ENCODE results near the gene PARP12. TPM values are rescaled to one million over a fixed set of nuclear protein-coding genes. Genes with fewer than 3 reads are reported as not detected.

The PARP12 gene
- total RNA-seq, 2 experiments from 2014 or later = 104 to 215 TPM

- DNase-seq = no peak
- no peak overlapping the region for H3K4me3 Mint-ChIP-seq
Measured at GRCh38 chr7:139998572-139998971, 64.2 kb downstream of the PARP12 start.

DNA sequence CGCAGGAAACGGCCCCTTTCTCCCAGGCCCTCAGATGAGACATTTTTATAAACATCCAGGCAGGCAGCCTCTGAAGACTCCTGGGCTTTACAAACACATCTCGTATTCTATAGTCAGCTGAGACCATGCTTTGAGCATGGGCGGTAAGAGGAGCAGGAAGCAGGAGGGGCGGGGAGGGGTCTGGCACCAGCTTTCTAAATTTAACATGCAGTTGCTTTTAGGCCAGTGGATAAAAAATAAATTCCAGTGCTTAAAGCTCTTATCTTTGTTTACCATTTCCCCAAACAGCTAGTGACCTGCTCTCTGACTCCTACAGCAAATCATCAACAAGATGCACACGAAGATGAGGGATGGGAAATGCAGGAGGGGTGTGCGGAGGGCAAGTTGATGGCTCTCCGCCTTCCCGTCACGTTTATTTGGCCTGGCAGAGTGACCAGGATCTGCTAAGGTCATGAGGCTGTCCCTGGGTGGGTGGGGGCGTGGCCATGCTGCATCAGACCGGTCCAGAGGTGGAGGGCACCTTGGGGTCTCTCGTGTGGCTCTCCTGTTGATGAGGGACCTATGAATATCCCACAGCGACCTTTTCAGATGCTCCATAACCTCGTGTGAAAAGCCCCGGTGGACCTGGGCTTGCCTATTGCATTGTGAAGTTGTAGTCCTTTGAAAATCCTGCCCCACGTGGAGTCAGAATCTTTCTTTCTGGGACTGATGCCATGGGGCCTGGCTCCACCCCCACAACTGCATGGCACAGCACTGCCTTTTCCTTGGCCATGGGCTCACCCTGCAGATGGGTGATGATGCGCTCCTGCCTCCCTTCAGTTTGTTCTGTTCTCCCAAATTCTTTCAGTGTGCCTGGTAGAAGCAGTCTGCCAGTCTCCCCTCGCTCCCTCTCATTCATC is 67.5 kb downstream of the PARP12 start:
- no peaks in the 10 kb centered on the region for H3K9me3 Mint-ChIP-seq (ENCODE audit: low read depth)
- CTCF ChIA-PET = interaction anchor here (0.7 to 1.4 kb wide), 3 partner anchors 11 to 392 kb away, joined by 3 to 7 read pairs (median 3); no protein-coding TSS in a partner anchor
- H3K36me3 Mint-ChIP-seq = no peaks in the 10 kb centered on the region
- no peaks in the 10 kb centered on the region for H3K4me1 Mint-ChIP-seq
- H3K27ac Mint-ChIP-seq = no peak overlapping the region
- ATAC-seq (no peak), DNase-seq (no peak)
- H3K27me3 Mint-ChIP-seq = no peaks in the 10 kb centered on the region
- no peak overlapping the region for H3K4me3 Mint-ChIP-seq

More at GRCh38 chr7:139998572-139998971, 64.2 kb downstream of the PARP12 start:
- H3K27me3 Mint-ChIP-seq = no peaks in the 10 kb centered on the region
- no peaks in the 10 kb centered on the region for H3K4me1 Mint-ChIP-seq
- CTCF ChIA-PET = interaction anchor here (1.2 to 7.0 kb wide), 3 partner anchors 11 to 397 kb away, joined by 3 to 63 read pairs (median 4); no protein-coding TSS in a partner anchor
- no peaks in the 10 kb centered on the region for H3K36me3 Mint-ChIP-seq
- no peak overlapping the region for H3K27ac Mint-ChIP-seq
- no peak for ATAC-seq
- no peaks in the 10 kb centered on the region for H3K9me3 Mint-ChIP-seq (ENCODE audit: low read depth)

GRCh38 chr7:139994356-139994755 is 68.4 kb downstream of the PARP12 start:
- CTCF ChIA-PET = interaction anchor here (1.0 to 1.4 kb wide), 2 partner anchors 12 to 349 kb away, joined by 3 to 7 read pairs; no protein-coding TSS in a partner anchor
- no peak overlapping the region for H3K27ac Mint-ChIP-seq

DNA sequence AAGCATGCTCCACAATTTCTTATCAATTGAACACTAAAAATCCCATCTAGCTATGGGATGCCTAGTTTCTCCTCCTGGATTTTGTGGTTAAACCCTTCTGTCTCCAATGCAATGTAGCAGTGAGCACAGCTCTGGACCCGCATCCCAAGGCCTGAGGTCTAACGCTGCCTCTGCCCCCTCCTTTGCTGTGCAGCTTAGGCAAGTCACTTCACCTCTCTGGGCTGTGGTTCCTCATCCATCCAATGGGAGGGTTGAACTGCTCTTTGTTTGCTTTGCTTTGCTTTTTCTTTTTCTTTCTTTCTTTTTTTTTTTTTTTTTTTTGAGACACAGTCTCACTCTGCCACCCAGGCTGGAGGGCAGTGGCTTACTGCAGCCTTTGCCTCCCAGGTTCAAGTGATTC is 69.2 kb downstream of the PARP12 start:
- Mint-ChIP-seq H3K36me3 (no peaks in the 10 kb centered on the region), H3K27me3 (no peaks in the 10 kb centered on the region), H3K4me1 (no peaks in the 10 kb centered on the region), H3K4me3 (no peak overlapping the region), H3K9me3 (ENCODE audit: low read depth) (no peaks in the 10 kb centered on the region), H3K27ac (no peak overlapping the region)
- CTCF ChIA-PET = interaction anchor here (0.8 kb wide), 1 partner anchor 391 kb away, joined by 3 read pairs; no protein-coding TSS in a partner anchor
- DNase-seq (no peak), ATAC-seq (no peak)

More at GRCh38 chr7:139994356-139994755, 68.4 kb downstream of the PARP12 start:
- H3K4me1 Mint-ChIP-seq = no peaks in the 10 kb centered on the region
- H3K4me3 Mint-ChIP-seq = no peak overlapping the region
- no peaks in the 10 kb centered on the region for H3K27me3 Mint-ChIP-seq
- DNase-seq (no peak), ATAC-seq (no peak)
- H3K9me3 Mint-ChIP-seq (ENCODE audit: low read depth) = no peaks in the 10 kb centered on the region
- H3K36me3 Mint-ChIP-seq = no peaks in the 10 kb centered on the region

DNA sequence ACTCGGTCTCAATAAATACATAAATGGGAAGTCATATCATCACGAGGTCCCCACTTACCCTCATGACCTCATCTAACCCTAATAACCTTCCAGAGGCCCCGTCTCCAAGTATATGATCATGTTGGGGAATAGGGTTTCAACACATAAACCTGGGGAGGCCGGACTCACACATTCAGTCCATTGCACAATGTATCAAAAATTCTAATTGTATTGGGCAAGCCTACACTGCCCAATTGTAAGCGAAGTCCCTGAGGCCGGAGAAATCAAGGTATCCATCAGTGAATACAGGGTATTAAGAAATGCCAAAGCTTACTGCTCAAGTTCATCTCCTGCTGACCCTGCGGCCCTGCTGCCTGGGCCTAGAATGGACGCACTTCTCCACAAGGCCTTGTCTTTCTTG is 69.6 kb downstream of the PARP12 start:
- DNase-seq (no peak), ATAC-seq (no peak)
- CTCF ChIA-PET = interaction anchor here (0.8 to 1.2 kb wide), 3 partner anchors 20 to 391 kb away, joined by 3 read pairs; no protein-coding TSS in a partner anchor
- H3K4me3 Mint-ChIP-seq = no peak overlapping the region
- H3K27me3 Mint-ChIP-seq = no peaks in the 10 kb centered on the region
- H3K27ac Mint-ChIP-seq = no peak overlapping the region
- no peaks in the 10 kb centered on the region for H3K36me3 Mint-ChIP-seq
- no peaks in the 10 kb centered on the region for H3K9me3 Mint-ChIP-seq (ENCODE audit: low read depth)
- H3K4me1 Mint-ChIP-seq = no peaks in the 10 kb centered on the region

DNA sequence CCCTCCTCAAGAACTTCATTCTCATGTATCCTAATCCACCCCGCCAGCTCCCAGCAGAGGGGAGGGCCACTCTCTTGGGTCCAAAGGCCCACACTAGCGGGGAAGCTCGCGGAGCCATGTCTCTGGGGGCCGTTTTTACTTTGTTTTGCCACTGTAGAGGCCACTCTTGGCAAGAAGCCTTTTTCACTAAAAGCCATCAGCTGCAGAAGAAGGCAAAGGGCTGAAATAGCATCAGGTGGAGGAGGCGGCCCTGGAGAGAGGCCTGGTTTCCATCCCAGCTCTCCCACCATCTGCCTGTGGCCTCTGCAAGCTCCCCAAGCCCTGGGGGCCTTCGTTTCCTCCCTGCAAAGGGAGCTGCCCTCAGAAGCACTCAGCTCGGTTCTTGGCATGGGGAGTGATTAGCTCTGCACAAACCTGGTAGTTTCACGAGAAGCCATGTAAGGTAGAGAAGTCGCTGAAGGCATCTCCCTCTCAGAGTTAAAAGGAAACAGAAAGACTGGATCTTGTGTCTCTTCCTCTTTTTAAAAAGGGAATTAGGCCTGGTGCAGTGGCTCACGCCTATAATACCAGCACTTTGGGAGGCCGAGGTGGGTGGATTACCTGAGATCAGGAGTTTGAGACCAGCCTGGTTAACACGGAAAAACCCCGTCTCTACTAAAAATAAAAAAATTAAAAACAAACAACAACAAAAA is 70.3 kb downstream of the PARP12 start:
- Mint-ChIP-seq H3K4me1 (no peaks in the 10 kb centered on the region), H3K36me3 (no peaks in the 10 kb centered on the region), H3K27me3 (no peaks in the 10 kb centered on the region), H3K9me3 (ENCODE audit: low read depth) (no peaks in the 10 kb centered on the region), H3K27ac (no peak overlapping the region), H3K4me3 (no peak overlapping the region)
- CTCF ChIA-PET = interaction anchor here (1.2 kb wide), 2 partner anchors 21 to 347 kb away, joined by 3 read pairs; no protein-coding TSS in a partner anchor
- ATAC-seq (no peak), DNase-seq (no peak)

- CTCF ChIA-PET = interaction anchor here (1.2 kb wide), 1 partner anchor 347 kb away, joined by 3 read pairs; no protein-coding TSS in a partner anchor
- Mint-ChIP-seq H3K4me1 (no peaks in the 10 kb centered on the region), H3K4me3 (no peak overlapping the region), H3K27ac (no peak overlapping the region), H3K36me3 (no peaks in the 10 kb centered on the region), H3K9me3 (ENCODE audit: low read depth) (no peaks in the 10 kb centered on the region), H3K27me3 (no peaks in the 10 kb centered on the region)
- ATAC-seq (no peak), DNase-seq (no peak)
Measured at GRCh38 chr7:139991911-139992310, 70.8 kb downstream of the PARP12 start.

GRCh38 chr7:139991269-139991666 is 71.5 kb downstream of the PARP12 start:
- H3K27ac Mint-ChIP-seq = no peak overlapping the region
- CTCF ChIA-PET = no interaction called here
- ATAC-seq = no peak
- no peaks in the 10 kb centered on the region for H3K4me1 Mint-ChIP-seq
- no peaks in the 10 kb centered on the region for H3K27me3 Mint-ChIP-seq
- H3K4me3 Mint-ChIP-seq = no peak overlapping the region
- no peaks in the 10 kb centered on the region for H3K9me3 Mint-ChIP-seq (ENCODE audit: low read depth)
- H3K36me3 Mint-ChIP-seq = no peaks in the 10 kb centered on the region
- DNase-seq = no peak

DNA sequence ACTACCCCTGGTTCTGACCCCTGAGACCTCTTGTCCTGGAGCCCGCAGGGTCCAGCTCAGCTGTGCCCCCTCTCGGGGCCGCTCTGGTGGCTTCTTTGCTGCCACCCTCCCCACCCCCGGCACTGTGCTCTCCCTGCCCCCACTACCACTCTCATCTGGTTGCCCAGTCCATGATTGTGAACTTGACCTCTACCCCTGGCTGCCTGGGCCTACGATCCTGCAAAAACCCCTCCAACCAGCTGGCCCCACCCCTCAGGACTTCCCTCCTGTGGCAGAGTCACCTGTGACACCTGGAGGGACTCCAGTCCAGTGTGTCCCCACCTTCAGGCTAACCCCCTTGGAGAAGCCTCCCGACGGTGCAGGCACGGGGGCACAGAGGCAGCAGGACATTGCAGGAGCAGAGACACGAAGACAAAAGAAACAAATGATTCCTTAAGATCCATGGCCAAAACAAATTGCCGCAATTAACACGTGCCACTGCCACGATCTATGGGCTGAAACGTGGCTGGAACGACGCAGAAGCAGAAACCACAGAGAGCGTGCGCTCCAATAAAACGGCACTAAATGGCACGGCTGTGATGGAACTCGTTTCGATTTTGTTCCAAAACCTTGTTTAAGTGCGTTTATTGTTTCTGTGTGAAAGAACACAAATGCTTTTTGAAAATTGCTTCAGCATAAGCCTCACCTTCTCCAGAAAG is 72.0 kb downstream of the PARP12 start:
- CTCF ChIA-PET = interaction anchor here (2.1 kb wide), 1 partner anchor 345 kb away, joined by 5 read pairs; no protein-coding TSS in a partner anchor
- Mint-ChIP-seq H3K9me3 (ENCODE audit: low read depth) (no peaks in the 10 kb centered on the region), H3K4me3 (no peak overlapping the region), H3K27ac (no peak overlapping the region), H3K27me3 (no peaks in the 10 kb centered on the region), H3K4me1 (no peaks in the 10 kb centered on the region), H3K36me3 (no peaks in the 10 kb centered on the region)
- ATAC-seq = no peak
- DNase-seq = no peak

- no peaks in the 10 kb centered on the region for H3K4me1 Mint-ChIP-seq
- ATAC-seq = no peak
- H3K27me3 Mint-ChIP-seq = no peaks in the 10 kb centered on the region
- no peaks in the 10 kb centered on the region for H3K36me3 Mint-ChIP-seq
- H3K4me3 Mint-ChIP-seq = no peak overlapping the region
- CTCF ChIA-PET = interaction anchor here (2.1 kb wide), 1 partner anchor 344 kb away, joined by 5 read pairs; no protein-coding TSS in a partner anchor
- H3K9me3 Mint-ChIP-seq (ENCODE audit: low read depth) = no peaks in the 10 kb centered on the region
- no peak for DNase-seq
- H3K27ac Mint-ChIP-seq = no peak overlapping the region
Measured at GRCh38 chr7:139990142-139990535, 72.6 kb downstream of the PARP12 start.

DNA sequence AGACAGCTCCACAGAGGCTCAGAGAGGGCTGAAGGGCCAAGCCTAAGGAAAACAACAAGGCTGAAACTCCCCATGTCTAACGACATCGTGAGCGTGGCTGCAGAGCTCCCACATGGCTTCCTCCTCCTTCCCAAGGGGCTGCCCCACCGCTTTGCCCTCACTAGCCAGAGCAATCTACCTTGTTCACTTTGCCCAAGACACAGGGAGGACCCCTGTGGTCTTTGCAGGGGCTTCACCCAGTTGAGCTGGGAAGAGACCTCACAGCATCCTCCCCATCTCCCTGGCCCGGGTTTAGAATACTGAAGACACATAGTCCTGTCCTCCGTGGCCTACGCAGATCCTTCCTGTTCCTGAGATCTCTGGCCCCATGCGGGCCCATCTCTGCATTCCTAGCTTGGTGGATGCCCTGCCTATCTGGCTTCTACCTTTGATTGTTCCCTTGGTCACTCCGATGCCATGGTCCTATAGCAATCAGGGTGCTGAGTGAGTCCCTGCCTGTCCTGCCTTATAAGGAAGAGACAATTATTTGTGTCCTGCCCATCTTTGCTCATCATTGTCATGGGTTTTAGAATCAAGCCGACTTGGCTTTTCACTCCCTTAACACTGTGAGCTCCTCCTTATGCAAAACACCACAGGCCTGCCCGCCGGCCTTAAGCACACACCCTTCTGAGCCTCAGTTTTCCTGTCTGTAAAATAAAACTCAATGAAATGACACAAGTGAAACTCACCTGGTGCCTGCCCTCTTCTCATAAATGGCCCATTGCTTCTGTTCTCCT is 73.2 kb downstream of the PARP12 start:
- Mint-ChIP-seq H3K4me1 (no peaks in the 10 kb centered on the region), H3K27me3 (no peaks in the 10 kb centered on the region), H3K4me3 (no peak overlapping the region), H3K36me3 (no peaks in the 10 kb centered on the region), H3K27ac (no peak overlapping the region), H3K9me3 (ENCODE audit: low read depth) (no peaks in the 10 kb centered on the region)
- ATAC-seq (no peak), DNase-seq (no peak)
- CTCF ChIA-PET = interaction anchor here (2.1 kb wide), 1 partner anchor 343 kb away, joined by 5 read pairs; no protein-coding TSS in a partner anchor

DNA sequence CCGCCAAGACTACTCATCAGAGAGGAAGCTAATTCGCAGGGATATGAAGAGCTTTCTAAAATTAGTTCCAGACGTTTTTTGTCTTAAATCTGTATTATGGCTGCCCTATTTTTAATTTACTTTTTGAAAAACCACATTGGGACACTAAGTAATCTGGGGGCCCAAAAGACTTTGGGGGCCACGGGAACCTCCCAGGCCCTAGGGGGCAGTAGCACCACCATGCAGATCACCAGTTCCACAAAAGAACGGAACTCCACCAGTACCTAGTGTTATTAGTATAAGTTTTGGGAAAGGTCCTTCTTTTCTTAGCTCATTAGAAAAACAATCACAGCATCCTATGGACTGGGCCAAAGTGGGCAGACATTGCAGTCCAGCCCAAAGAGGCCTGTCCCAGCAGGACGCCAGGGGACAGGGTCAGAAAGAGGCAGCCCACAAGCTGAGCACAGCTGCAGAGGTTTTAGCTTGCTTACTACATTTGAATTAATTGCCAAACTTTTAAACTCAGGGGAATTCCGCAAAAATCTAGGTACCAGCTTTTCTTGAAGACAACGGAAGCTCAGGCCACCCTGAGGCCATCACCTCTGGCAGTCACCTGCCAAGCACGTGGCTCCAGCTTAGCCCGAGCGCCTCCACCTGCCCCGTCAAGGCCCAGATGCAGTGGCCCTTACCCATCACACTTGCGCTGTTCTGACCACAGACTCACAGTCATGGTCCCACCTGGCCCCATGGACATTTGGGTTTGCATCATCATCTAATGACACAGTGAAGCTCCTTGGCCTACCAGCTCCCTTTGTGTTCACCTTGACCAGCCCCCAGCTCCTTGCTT is 74.8 kb downstream of the PARP12 start:
- no peak overlapping the region for H3K27ac Mint-ChIP-seq

More for the DNA sequence above, 74.8 kb downstream of the PARP12 start:
- Mint-ChIP-seq H3K27me3 (peaks cover 11% of the 10 kb centered on the region), H3K9me3 (ENCODE audit: low read depth) (no peaks in the 10 kb centered on the region), H3K36me3 (no peaks in the 10 kb centered on the region), H3K4me3 (no peak overlapping the region), H3K4me1 (no peaks in the 10 kb centered on the region)
- CTCF ChIA-PET = interaction anchor here (0.7 to 1.5 kb wide), 3 partner anchors 11 to 342 kb away, joined by 3 to 4 read pairs (median 3); no protein-coding TSS in a partner anchor
- ATAC-seq (no peak), DNase-seq (no peak)
